Prostate gland (tissue), 2 donors: Measurements from ENCODE around the gene RAB36. TPM values are rescaled to one million over a fixed set of nuclear protein-coding genes. Genes with fewer than 3 reads are reported as not detected.

Experiments used
- DNase-seq: peaks from one replicate; pipeline ENCODE4 v3.0.0-alpha.2; 2019; ENCODE audit warnings: low spot score
- H3K27ac ChIP-seq, 2 donors: fragments of 200-600 bp; sonication (generic); 2 replicates each; pipeline ENCODE4 v1.5.1; 2017 to 2019
- H3K27me3 ChIP-seq: fragments of 200-600 bp; sonication (generic); replicated peaks from 2 replicates; pipeline ENCODE4 v1.5.1; 2019; ENCODE audit not compliant: insufficient read depth
- H3K36me3 ChIP-seq, 2 donors: fragments of 200-600 bp; sonication (generic); 1 replicate in 1 of 2; 2 replicates in 1 of 2; pipeline versions ENCODE4 v1.5.1 to v1.8.1; 2017 to 2019
- H3K4me1 ChIP-seq: fragments of 200-600 bp; sonication (generic); replicated peaks from 2 replicates; pipeline ENCODE4 v1.5.1; 2019
- H3K4me3 ChIP-seq, 2 donors: fragments of 200-600 bp; sonication (generic); 2 replicates each; pipeline ENCODE4 v1.5.1; 2017 to 2019
- H3K9me3 ChIP-seq: fragments of 200-600 bp; sonication (generic); 2 replicates; pipeline ENCODE4 v1.5.1; 2017
- CTCF ChIP-seq, 4 experiments: fragments of 200-600 bp in 2 of 4; fragments of 450-650 bp in 2 of 4; sonication (generic) in 2 of 4; IDR thresholded peaks; 1 replicate in 3 of 4; 2 replicates in 1 of 4; pipeline ENCODE4 v1.5.1; 2016 to 2019; ENCODE audit warnings: antibody characterized with exemption in 4 of 4, mild to moderate bottlenecking in 2 of 4, moderate library complexity in 2 of 4
- POLR2A ChIP-seq: fragments of 450-650 bp; IDR thresholded peaks from one replicate; pipeline ENCODE4 v1.6.1; 2016; ENCODE audit warnings: antibody characterized with exemption, mild to moderate bottlenecking
- POLR2AphosphoS5 ChIP-seq: sonication (generic); formaldehyde crosslinking; IDR thresholded peaks from one replicate; pipeline ENCODE4 v1.6.1; 2017; ENCODE audit warnings: antibody characterized with exemption
- WGBS: methylation state at CpG from one replicate; pipeline ENCODE4 v1.1.5; 2018; 5-methylcytosine and 5-hydroxymethylcytosine counted together
- intact Hi-C: fragments of 100-400 bp; cut with DNase I; formaldehyde crosslinking; loops from one replicate; pipeline ENCODE4 v1.14.2; 2022
- total RNA-seq, 2 donors: library from RNA; depleted of rRNA; stranded (reverse); fragments of >200 nt; gene quantifications; one replicate each; pipeline ENCODE4 v1.1.0, GENCODE V29; 2016

The RAB36 gene
- total RNA-seq, 2 donors from 2014 or later: 4.1 to 12.7 TPM

DNA sequence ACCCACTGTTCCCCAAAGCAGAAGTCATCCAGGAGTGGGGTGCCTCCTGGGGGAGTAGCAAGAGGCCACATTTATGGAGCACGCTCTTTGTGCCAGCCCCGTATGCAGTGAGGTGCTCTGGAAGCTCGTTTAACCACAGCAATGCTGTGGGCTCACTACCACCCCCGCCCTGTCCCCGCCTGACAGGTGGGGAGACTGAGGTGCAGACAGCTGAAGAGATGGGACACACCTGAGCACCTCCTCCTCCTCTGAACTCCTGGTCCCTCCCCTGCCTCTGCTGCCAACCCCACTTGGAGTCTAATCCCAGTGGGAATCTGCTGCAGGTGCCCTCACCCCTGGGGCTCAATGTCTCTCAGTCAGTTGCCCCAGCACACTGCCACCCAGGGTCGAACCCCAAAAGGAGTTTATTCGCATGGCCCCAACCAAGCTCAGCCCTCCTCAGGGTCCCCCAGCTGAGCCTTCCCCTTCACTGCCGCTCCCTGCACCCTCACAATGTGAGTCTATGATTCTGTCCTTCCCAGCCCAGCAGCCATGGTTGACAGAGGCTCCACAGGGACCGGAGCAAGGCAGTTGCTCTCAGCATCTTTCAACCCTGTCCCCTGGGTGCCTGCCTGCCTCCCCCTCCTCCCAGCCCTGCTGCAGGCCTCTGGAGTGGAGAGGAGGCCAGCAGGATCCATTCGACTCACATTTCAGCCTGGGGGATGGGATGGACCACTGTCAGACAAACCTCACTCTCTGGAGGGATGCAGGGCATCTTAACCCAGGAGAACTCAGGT lies 21.8 kb downstream of the RAB36 start:
- no peak for DNase-seq
- no peak overlapping the region for H3K27ac ChIP-seq
- no peaks in the 10 kb centered on the region for H3K9me3 ChIP-seq
- intact Hi-C loops: no loop called here
- H3K27me3 ChIP-seq: no peaks in the 10 kb centered on the region
- peaks cover 6% of the 10 kb centered on the region for H3K4me1 ChIP-seq
- TF ChIP-seq POLR2A: no peak
- TF ChIP-seq CTCF (IDR thresholded peaks at IDR 0.05): no peak
- no peak for TF ChIP-seq POLR2AphosphoS5
- no peak overlapping the region for H3K4me3 ChIP-seq
- WGBS: 75% methylated on average over 10 of the region's 10 CpGs
- no peaks in the 10 kb centered on the region for H3K36me3 ChIP-seq

- Histone ChIP-seq H3K4me3 (no peak overlapping the region), H3K4me1 (peaks cover 6% of the 10 kb centered on the region), H3K9me3 (no peaks in the 10 kb centered on the region), H3K27me3 (no peaks in the 10 kb centered on the region), H3K36me3 (no peaks in the 10 kb centered on the region), H3K27ac (no peak overlapping the region)
- 90% methylated on average over 6 of the region's 9 CpGs for WGBS
- DNase-seq: no peak
- TF ChIP-seq POLR2AphosphoS5: no peak
- TF ChIP-seq POLR2A: no peak
- no peak for TF ChIP-seq CTCF (IDR thresholded peaks at IDR 0.05)
- intact Hi-C loops: no loop called here
These were observed 23.2 kb downstream of the RAB36 start for GRCh38 chr22:23168391-23169042.

GRCh38 chr22:23169043-23169406 lies 23.7 kb downstream of the RAB36 start:
- H3K9me3 ChIP-seq: no peaks in the 10 kb centered on the region
- TF ChIP-seq POLR2AphosphoS5 (no peak), POLR2A (no peak), CTCF (IDR thresholded peaks at IDR 0.05) (no peak)
- no peaks in the 10 kb centered on the region for H3K27me3 ChIP-seq
- H3K4me3 ChIP-seq: no peak overlapping the region
- no peaks in the 10 kb centered on the region for H3K36me3 ChIP-seq
- H3K4me1 ChIP-seq: peaks cover 3% of the 10 kb centered on the region
- DNase-seq: no peak
- intact Hi-C loops: no loop called here
- no peak overlapping the region for H3K27ac ChIP-seq
- 100% methylated on average over 3 of the region's 4 CpGs for WGBS

DNA sequence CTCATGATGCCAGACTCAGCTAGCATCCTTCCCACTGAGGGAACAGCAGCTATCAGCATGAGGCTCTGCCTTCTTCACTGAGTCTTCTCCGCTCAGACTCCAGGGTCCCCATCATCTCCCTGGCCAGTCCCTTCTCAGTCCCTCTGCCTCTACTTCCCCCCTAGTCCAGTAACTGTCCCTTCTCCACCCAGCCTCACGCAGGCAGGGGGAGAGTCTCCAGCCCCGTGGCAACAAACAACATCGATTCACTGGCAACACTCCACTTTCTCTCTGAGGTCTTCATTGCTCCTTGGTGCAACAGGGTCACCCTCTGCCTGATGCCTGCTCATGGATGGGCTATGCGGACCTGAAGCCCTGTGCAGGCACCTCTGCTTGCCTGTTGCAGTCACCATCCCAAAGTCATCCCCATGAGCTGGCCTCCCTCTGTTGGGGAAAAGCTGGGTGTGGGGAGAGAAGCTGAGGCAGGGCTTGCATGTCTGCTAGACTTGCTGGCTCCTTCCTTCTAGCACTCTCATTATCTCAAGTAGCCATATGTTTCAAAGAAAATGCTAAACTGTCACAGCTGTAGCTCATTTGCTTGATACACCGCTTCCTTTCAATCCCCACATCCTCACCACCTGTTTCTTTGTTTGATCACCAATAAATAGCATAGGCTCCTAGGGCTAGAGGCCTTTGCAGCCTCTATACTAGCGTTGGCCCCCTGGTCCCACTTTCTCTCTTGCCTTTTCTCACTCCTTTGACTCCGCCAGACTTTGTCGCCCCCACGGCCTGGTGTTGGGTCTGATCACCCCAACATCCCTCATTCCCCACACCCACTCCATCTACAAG lies 30.8 kb downstream of the RAB36 start:
- no peak for DNase-seq

More for the DNA sequence above, 30.8 kb downstream of the RAB36 start:
- Histone ChIP-seq H3K27me3 (no peaks in the 10 kb centered on the region), H3K4me1 (peaks cover 4% of the 10 kb centered on the region), H3K4me3 (no peak overlapping the region), H3K36me3 (no peaks in the 10 kb centered on the region), H3K27ac (no peak overlapping the region), H3K9me3 (no peaks in the 10 kb centered on the region)
- intact Hi-C loops: loop anchor here (5.0 kb wide), 1 partner anchor 211 kb away; no protein-coding TSS in a partner anchor
- WGBS: 96% methylated on average over 10 of the region's 10 CpGs
- no peak for TF ChIP-seq POLR2AphosphoS5
- no peak for TF ChIP-seq CTCF (IDR thresholded peaks at IDR 0.05)
- TF ChIP-seq POLR2A: no peak
